HCT116 (cell line): Measurements from ENCODE around the gene DHX58. TPM values are rescaled to one million over a fixed set of nuclear protein-coding genes. Genes with fewer than 3 reads are reported as not detected.

Source experiments
- ATAC-seq: fragments of 200-7000 bp; cut with Tn5 transposase; 2 replicates; pipeline ENCODE4 v1.9.1; 2020; ENCODE audit warnings: mild to moderate bottlenecking, moderate library complexity
- BruUV-seq: library from RNA; stranded (reverse); fragments of 400-500 nt; replicated peaks from 2 replicates; lab custom pipeline; 2021; lab: Mats Ljungman, UMichigan
- CTCF ChIA-PET: fragments of 300-600 bp; sonication (Branson Sonifier 250); formaldehyde crosslinking; loops from one replicate; lab custom pipeline; 2021; ENCODE audit warnings: antibody characterized with exemption; lab: Charles Lee
- POLR2A ChIA-PET: fragments of 300-600, 350-600 bp; sonication (Branson Sonifier 250); formaldehyde crosslinking; loops from one replicate; lab custom pipeline; 2021; ENCODE audit warnings: antibody characterized with exemption; lab: Charles Lee
- RAD21 ChIA-PET, 2 experiments: fragments of 300-600 bp; sonication (Branson Sonifier 250); formaldehyde crosslinking; loops; one replicate each; lab custom pipeline; 2023; ENCODE audit warnings: low total read pairs in 2 of 2; ENCODE audit not compliant: uncharacterized antibody in 2 of 2, unreplicated experiment in 2 of 2, low non-redundant PET in 1 of 2; lab: Charles Lee
- DNase-seq: peaks from one replicate; pipeline ENCODE4 v3.0.0-alpha.2; 2010; ENCODE audit warnings: low read depth, low spot score
- H2AFZ ChIP-seq: fragments of 200-600 bp; shearing (Covaris generic), sonication (generic); 2 replicates; pipeline ENCODE4 v1.6.1; 2017; ENCODE audit warnings: low read depth, mixed run types, mixed read lengths, antibody characterized with exemption, low read length; ENCODE audit not compliant: poor library complexity, severe bottlenecking
- H3K27ac ChIP-seq: 2 replicates; pipeline ENCODE4 v1.5.1; 2012; ENCODE audit warnings: low read depth, low read length
- H3K27me3 ChIP-seq: fragments of 200-600 bp; sonication (generic); 2 replicates; pipeline ENCODE4 v1.6.1; 2016; ENCODE audit warnings: mixed run types, low read length, mixed read lengths; ENCODE audit not compliant: insufficient read depth
- H3K36me3 ChIP-seq, 2 experiments: fragments of 200-500 bp in 1 of 2; fragments of 200-600 bp in 1 of 2; sonication (Bioruptor generic) in 1 of 2; sonication (generic) in 1 of 2; 2 replicates each; pipeline versions ENCODE4 v1.5.1 to v1.6.1; 2014 to 2016; ENCODE audit warnings: low read length in 2 of 2, inconsistent platforms in 1 of 2, mixed read lengths in 1 of 2, mixed run types in 1 of 2; ENCODE audit not compliant: insufficient read depth in 2 of 2, control insufficient read depth in 1 of 2
- H3K4me1 ChIP-seq, 2 experiments: fragments of 200-600 bp in 1 of 2; sonication (generic) in 1 of 2; 2 replicates each; pipeline versions ENCODE4 v1.5.1 to v1.6.1; 2012 to 2017; ENCODE audit warnings: low read length in 2 of 2, inconsistent platforms in 1 of 2, mild to moderate bottlenecking in 1 of 2, mixed read lengths in 1 of 2, mixed run types in 1 of 2, moderate library complexity in 1 of 2; ENCODE audit not compliant: insufficient read depth in 2 of 2, control insufficient read depth in 1 of 2
- H3K4me2 ChIP-seq: fragments of 200-600 bp; sonication (generic); 2 replicates; pipeline ENCODE4 v1.6.1; 2017; ENCODE audit warnings: mixed run types, low read length, mixed read lengths
- H3K4me3 ChIP-seq, 2 experiments: fragments of 200-600 bp in 1 of 2; sonication (generic) in 1 of 2; replicated peaks in 1 of 2; 2 replicates each; pipeline ENCODE4 v1.5.1; 2011 to 2016; ENCODE audit warnings: low read length in 2 of 2, control low read depth in 1 of 2, low read depth in 1 of 2, mild to moderate bottlenecking in 1 of 2, mixed read lengths in 1 of 2, mixed run types in 1 of 2
- H3K79me2 ChIP-seq: fragments of 200-600 bp; sonication (generic); 2 replicates; pipeline ENCODE4 v1.6.1; 2017; ENCODE audit warnings: mild to moderate bottlenecking, mixed run types, low read length, moderate library complexity, mixed read lengths; ENCODE audit not compliant: insufficient read depth
- H3K9ac ChIP-seq: fragments of 200-600 bp; sonication (generic); 2 replicates; pipeline ENCODE4 v1.6.1; 2016; ENCODE audit warnings: low read length, mixed read lengths
- H3K9me2 ChIP-seq: fragments of 200-600 bp; sonication (generic), shearing (Covaris generic); 2 replicates; pipeline ENCODE4 v1.6.1; 2017; ENCODE audit warnings: mixed run types, mild to moderate bottlenecking, moderate library complexity; ENCODE audit not compliant: insufficient read depth
- H3K9me3 ChIP-seq, 2 experiments: fragments of 200-500 bp in 1 of 2; fragments of 200-600 bp in 1 of 2; sonication (Bioruptor generic) in 1 of 2; sonication (generic) in 1 of 2; 2 replicates each; pipeline ENCODE4 v1.6.1; 2014 to 2017; ENCODE audit warnings: low read length in 2 of 2, mixed read lengths in 2 of 2, inconsistent platforms in 1 of 2, low read depth in 1 of 2, mild to moderate bottlenecking in 1 of 2, mixed run types in 1 of 2, moderate library complexity in 1 of 2; ENCODE audit not compliant: control insufficient read depth in 1 of 2, insufficient read depth in 1 of 2
- H4K20me1 ChIP-seq: fragments of 200-600 bp; sonication (generic), shearing (Covaris generic); 2 replicates; pipeline ENCODE4 v1.6.1; 2017; ENCODE audit warnings: mixed run types, mild to moderate bottlenecking, moderate library complexity; ENCODE audit not compliant: insufficient read depth
- CBX3 ChIP-seq: IDR thresholded peaks from 2 replicates; pipeline ENCODE4 v1.6.1; 2012; ENCODE audit warnings: low read depth
- CEBPB ChIP-seq: IDR thresholded peaks from 2 replicates; pipeline ENCODE4 v1.6.1; 2012; ENCODE audit warnings: low read depth
- EGR1 ChIP-seq: IDR thresholded peaks from 2 replicates; pipeline ENCODE4 v1.6.1; 2012; ENCODE audit warnings: low read depth
- ELF1 ChIP-seq: IDR thresholded peaks from 2 replicates; pipeline ENCODE4 v1.6.1; 2012; ENCODE audit warnings: low read depth, borderline replicate concordance
- EZH2 ChIP-seq: fragments of 200-600 bp; sonication (generic); IDR thresholded peaks from 2 replicates; pipeline ENCODE4 v1.6.1; 2017; ENCODE audit warnings: antibody characterized with exemption, mixed run types
- EZH2phosphoT487 ChIP-seq: fragments of 200-600 bp; IDR thresholded peaks from 2 replicates; pipeline ENCODE4 v1.6.1; 2018; ENCODE audit warnings: antibody characterized with exemption, borderline replicate concordance
- FOSL1 ChIP-seq: IDR thresholded peaks from 2 replicates; pipeline ENCODE4 v1.6.1; 2012; ENCODE audit warnings: low read depth
- JUND ChIP-seq: IDR thresholded peaks from 2 replicates; pipeline ENCODE4 v1.6.1; 2012
- POLR2A ChIP-seq: IDR thresholded peaks from 2 replicates; pipeline ENCODE4 v1.7.0; 2011; ENCODE audit warnings: borderline replicate concordance; ENCODE audit not compliant: insufficient read depth, insufficient read length; ENCODE audit errors: extremely low read depth
- RAD21 ChIP-seq: IDR thresholded peaks from 2 replicates; pipeline ENCODE4 v1.6.1; 2012; ENCODE audit warnings: low read depth, mild to moderate bottlenecking
- SP1 ChIP-seq: IDR thresholded peaks from 2 replicates; pipeline ENCODE4 v1.6.1; 2012; ENCODE audit warnings: low read depth
- TCF7L2 ChIP-seq: IDR thresholded peaks from 2 replicates; pipeline ENCODE4 v1.7.0; 2011; ENCODE audit warnings: borderline replicate concordance, inconsistent platforms; ENCODE audit not compliant: insufficient read depth, insufficient read length; ENCODE audit errors: extremely low read depth
- YY1 ChIP-seq: IDR thresholded peaks from 2 replicates; pipeline ENCODE4 v1.6.1; 2011; ENCODE audit warnings: low read length, low read depth, moderate library complexity, mild to moderate bottlenecking; ENCODE audit not compliant: insufficient replicate concordance; ENCODE audit errors: extremely low read depth
- ZNF274 ChIP-seq: fragments of 200-500 bp; sonication (Bioruptor generic); IDR thresholded peaks from 2 replicates; pipeline ENCODE4 v1.6.1; 2014; ENCODE audit warnings: mild to moderate bottlenecking, low read depth, low read length, inconsistent platforms
- intact Hi-C: fragments of 100-400 bp; cut with micrococcal nuclease; formaldehyde crosslinking; loops from 2 replicates; pipeline ENCODE4 v1.10.0; 2022
- total RNA-seq: library from RNA; stranded (reverse); gene quantifications from one replicate; pipeline ENCODE4 v1.2.1, GENCODE V29; 2021; ENCODE audit not compliant: unreplicated experiment
- TF ChIP-seq, protein P1 (sequence below): IDR thresholded peaks from 2 replicates; pipeline ENCODE4 v1.6.1; 2012
- TF ChIP-seq, protein P2 (sequence below): IDR thresholded peaks from 2 replicates; pipeline ENCODE4 v1.6.1; 2011; ENCODE audit warnings: mild to moderate bottlenecking, low read length, moderate library complexity; ENCODE audit not compliant: insufficient replicate concordance; ENCODE audit errors: extremely low read depth
- TF ChIP-seq, protein P3 (sequence below): IDR thresholded peaks from 2 replicates; pipeline ENCODE4 v1.6.1; 2012; ENCODE audit warnings: low read depth

The DHX58 gene
- total RNA-seq, 1 experiment from 2014 or later: 1.2 TPM

DNA sequence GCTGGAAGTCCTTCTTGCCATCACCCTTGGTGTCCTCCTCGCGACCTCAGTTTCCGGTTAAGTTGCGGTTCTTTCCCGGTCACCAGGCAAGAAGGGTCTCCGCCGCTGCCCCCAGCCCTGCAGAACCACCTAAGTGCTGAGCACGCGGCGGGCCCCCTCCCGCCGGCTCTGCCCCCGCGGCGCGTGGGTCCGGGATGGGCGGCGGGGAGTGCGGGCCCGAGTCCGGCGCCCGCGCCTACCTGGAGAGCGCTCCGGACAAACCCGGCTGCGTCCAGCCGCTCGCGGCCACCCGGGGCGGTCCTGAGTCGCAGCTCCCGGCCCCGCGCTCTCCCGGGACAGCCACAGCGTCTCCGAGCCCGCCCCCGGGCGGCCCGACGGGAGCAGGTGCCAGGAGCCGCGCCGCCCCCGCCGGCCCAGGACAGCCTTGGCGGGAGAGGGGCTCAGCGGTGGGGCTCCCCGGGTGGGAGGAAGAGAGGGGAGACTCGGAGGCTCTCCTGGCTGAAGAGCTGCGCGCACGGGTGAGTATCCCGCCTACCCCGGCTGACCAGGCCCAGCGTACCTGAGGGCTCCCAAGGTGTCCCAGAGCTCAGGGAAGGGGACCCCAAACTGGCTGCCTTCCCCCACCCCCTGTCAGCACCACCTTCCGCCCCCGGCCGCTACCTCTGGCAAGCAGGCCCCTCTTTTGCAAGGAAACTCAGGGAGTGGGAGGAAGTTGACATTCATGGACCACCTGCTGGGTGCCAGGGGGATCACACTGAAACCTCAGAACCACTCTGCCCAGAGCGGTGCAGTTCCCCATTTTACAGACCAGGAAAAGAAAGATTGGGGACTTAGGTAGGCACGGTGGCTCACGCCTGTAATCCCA lies 40.0 kb downstream of the DHX58 start:
- no peak for ATAC-seq
- Histone ChIP-seq H3K4me3 (no peak overlapping the region), H3K9me3 (no peaks in the 10 kb centered on the region), H3K4me2 (no peak overlapping the region), H3K9ac (no peak overlapping the region), H4K20me1 (no peaks in the 10 kb centered on the region), H3K27me3 (no peaks in the 10 kb centered on the region), H3K4me1 (peaks cover 0 to 1% of the 10 kb centered on the region in 2 experiments; a peak in 1 of 4 replicates), H2AFZ (no peak overlapping the region), H3K9me2 (no peaks in the 10 kb centered on the region), H3K79me2 (no peaks in the 10 kb centered on the region), H3K27ac (no peak overlapping the region), H3K36me3 (no peaks in the 10 kb centered on the region)
- ChIA-PET RAD21 (no interaction called here), CTCF (no interaction called here), POLR2A (no interaction called here)
- TF ChIP-seq YY1: no peak
- no peak for TF ChIP-seq CBX3
- no peak for TF ChIP-seq EZH2
- no peak for TF ChIP-seq FOSL1
- TF ChIP-seq EZH2phosphoT487: no peak
- TF ChIP-seq, protein P1, sequence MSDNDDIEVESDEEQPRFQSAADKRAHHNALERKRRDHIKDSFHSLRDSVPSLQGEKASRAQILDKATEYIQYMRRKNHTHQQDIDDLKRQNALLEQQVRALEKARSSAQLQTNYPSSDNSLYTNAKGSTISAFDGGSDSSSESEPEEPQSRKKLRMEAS: no peak
- TF ChIP-seq POLR2A: no peak
- no peak for TF ChIP-seq TCF7L2
- no peak for TF ChIP-seq JUND
- TF ChIP-seq, protein P2, sequence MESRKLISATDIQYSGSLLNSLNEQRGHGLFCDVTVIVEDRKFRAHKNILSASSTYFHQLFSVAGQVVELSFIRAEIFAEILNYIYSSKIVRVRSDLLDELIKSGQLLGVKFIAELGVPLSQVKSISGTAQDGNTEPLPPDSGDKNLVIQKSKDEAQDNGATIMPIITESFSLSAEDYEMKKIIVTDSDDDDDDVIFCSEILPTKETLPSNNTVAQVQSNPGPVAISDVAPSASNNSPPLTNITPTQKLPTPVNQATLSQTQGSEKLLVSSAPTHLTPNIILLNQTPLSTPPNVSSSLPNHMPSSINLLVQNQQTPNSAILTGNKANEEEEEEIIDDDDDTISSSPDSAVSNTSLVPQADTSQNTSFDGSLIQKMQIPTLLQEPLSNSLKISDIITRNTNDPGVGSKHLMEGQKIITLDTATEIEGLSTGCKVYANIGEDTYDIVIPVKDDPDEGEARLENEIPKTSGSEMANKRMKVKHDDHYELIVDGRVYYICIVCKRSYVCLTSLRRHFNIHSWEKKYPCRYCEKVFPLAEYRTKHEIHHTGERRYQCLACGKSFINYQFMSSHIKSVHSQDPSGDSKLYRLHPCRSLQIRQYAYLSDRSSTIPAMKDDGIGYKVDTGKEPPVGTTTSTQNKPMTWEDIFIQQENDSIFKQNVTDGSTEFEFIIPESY: no peak
- TF ChIP-seq ELF1: no peak
- TF ChIP-seq, protein P3, sequence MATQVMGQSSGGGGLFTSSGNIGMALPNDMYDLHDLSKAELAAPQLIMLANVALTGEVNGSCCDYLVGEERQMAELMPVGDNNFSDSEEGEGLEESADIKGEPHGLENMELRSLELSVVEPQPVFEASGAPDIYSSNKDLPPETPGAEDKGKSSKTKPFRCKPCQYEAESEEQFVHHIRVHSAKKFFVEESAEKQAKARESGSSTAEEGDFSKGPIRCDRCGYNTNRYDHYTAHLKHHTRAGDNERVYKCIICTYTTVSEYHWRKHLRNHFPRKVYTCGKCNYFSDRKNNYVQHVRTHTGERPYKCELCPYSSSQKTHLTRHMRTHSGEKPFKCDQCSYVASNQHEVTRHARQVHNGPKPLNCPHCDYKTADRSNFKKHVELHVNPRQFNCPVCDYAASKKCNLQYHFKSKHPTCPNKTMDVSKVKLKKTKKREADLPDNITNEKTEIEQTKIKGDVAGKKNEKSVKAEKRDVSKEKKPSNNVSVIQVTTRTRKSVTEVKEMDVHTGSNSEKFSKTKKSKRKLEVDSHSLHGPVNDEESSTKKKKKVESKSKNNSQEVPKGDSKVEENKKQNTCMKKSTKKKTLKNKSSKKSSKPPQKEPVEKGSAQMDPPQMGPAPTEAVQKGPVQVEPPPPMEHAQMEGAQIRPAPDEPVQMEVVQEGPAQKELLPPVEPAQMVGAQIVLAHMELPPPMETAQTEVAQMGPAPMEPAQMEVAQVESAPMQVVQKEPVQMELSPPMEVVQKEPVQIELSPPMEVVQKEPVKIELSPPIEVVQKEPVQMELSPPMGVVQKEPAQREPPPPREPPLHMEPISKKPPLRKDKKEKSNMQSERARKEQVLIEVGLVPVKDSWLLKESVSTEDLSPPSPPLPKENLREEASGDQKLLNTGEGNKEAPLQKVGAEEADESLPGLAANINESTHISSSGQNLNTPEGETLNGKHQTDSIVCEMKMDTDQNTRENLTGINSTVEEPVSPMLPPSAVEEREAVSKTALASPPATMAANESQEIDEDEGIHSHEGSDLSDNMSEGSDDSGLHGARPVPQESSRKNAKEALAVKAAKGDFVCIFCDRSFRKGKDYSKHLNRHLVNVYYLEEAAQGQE: no peak
- TF ChIP-seq CEBPB: no peak
- TF ChIP-seq RAD21: no peak
- TF ChIP-seq SP1: no peak
- no peak for TF ChIP-seq ZNF274
- TF ChIP-seq EGR1: no peak
- intact Hi-C loops: no loop called here
- no TSS peak for BruUV-seq
- no peak for DNase-seq
